ENCODE measurements around the gene EXOC6B. TPM values are rescaled to one million over a fixed set of nuclear protein-coding genes. Genes with fewer than 3 reads are reported as not detected.

The EXOC6B gene
- polyA plus RNA-seq, 3 donors, result 3.2 to 8.2 (median 8.0) TPM

Other genes with a start within 250 kb of the EXOC6B start
- 10 to 100 TPM; 29.0 to 57.6 (median 34.9) TPM for gene SPR, start 61.4 kb upstream of the EXOC6B start, polyA plus RNA-seq
- gene EMX1, start 91.5 kb upstream of the EXOC6B start, polyA plus RNA-seq, result under 1 TPM; 0.10 to 0.45 (median 0.34) TPM
- gene SFXN5, start 245.7 kb upstream of the EXOC6B start, polyA plus RNA-seq, result 1 to 10 TPM; 2.8 to 5.3 (median 4.5) TPM

Data from adipose tissue (tissue), 3 donors.